HFF-Myc (cell line): ENCODE measurements around the gene ADH4.

Experiments
- DNase-seq: peaks from one replicate; pipeline ENCODE4 v3.0.0-alpha.2; 2011; ENCODE audit warnings: low read depth; ENCODE audit errors: extremely low read depth
- H3K4me3 ChIP-seq: replicated peaks from 2 replicates; pipeline ENCODE4 v1.5.1; 2011; ENCODE audit warnings: low read depth, mild to moderate bottlenecking, control low read depth, low read length
- TF ChIP-seq, protein P1 (sequence below): IDR thresholded peaks from 2 replicates; pipeline ENCODE4 v1.5.1; 2012; ENCODE audit warnings: mild to moderate bottlenecking, low read depth, low read length, control low read depth; ENCODE audit errors: missing control alignments

The ADH4 gene

DNA sequence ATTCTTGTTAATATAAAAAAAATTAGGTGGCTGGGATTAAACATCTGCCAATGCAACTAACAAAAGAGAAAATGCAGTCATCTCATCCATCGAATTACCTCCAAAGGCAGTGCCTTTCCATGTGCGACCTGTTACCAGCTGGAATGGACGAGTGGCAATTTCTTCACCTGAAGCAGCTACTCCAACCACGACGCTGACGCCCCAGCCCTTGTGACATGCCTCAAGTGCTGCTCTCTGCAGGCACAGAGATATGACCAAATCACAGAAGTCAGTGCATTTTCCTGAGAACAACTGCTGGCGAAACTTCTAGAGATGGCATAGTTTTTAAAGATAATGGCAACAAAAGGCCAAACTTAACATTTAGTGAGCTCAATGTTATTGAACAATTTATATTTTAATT is 69.3 kb downstream of the ADH4 start:
- TF ChIP-seq, protein P1, sequence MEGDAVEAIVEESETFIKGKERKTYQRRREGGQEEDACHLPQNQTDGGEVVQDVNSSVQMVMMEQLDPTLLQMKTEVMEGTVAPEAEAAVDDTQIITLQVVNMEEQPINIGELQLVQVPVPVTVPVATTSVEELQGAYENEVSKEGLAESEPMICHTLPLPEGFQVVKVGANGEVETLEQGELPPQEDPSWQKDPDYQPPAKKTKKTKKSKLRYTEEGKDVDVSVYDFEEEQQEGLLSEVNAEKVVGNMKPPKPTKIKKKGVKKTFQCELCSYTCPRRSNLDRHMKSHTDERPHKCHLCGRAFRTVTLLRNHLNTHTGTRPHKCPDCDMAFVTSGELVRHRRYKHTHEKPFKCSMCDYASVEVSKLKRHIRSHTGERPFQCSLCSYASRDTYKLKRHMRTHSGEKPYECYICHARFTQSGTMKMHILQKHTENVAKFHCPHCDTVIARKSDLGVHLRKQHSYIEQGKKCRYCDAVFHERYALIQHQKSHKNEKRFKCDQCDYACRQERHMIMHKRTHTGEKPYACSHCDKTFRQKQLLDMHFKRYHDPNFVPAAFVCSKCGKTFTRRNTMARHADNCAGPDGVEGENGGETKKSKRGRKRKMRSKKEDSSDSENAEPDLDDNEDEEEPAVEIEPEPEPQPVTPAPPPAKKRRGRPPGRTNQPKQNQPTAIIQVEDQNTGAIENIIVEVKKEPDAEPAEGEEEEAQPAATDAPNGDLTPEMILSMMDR, result no peak
- DNase-seq, result no peak
- no peak overlapping the region for H3K4me3 ChIP-seq
